Kidney (tissue), 14 donors: ENCODE measurements around the gene MUL1. TPM values are rescaled to one million over a fixed set of nuclear protein-coding genes. Genes with fewer than 3 reads are reported as not detected.
"Not testable (repeated sequence)": the region's sequence is repeated elsewhere in the genome, so short reads cannot be mapped to it uniquely, and the experiment has no call there.

ENCODE experiments used
- DNase-seq, 5 donors: peaks; one replicate each; pipeline ENCODE4 v3.0.0-alpha.2; 2013 to 2020
- FAIRE-seq: peaks from 2 replicates; lab custom pipeline; 2012; peaks lifted over from hg19 to GRCh38; lab: Jason Lieb, UNC
- H3K27ac ChIP-seq, 2 donors: one replicate each; pipeline ENCODE4 v1.7.0; 2013; ENCODE audit warnings: low read depth in 2 of 2, low read length in 2 of 2, inconsistent platforms in 1 of 2
- H3K27me3 ChIP-seq: one replicate; pipeline ENCODE4 v1.7.1; 2013; ENCODE audit warnings: low read length, inconsistent platforms; ENCODE audit not compliant: control insufficient read depth, insufficient read depth
- H3K36me3 ChIP-seq, 3 donors: one replicate each; pipeline versions ENCODE4 v1.7.0 to v1.7.1; 2013; ENCODE audit warnings: low read length in 3 of 3, control low read depth in 1 of 3, inconsistent platforms in 1 of 3; ENCODE audit not compliant: insufficient read depth in 3 of 3, control insufficient read depth in 2 of 3
- H3K4me1 ChIP-seq, 3 donors: one replicate each; pipeline versions ENCODE4 v1.7.0 to v1.7.1; 2013; ENCODE audit warnings: low read length in 3 of 3, inconsistent platforms in 1 of 3, low read depth in 1 of 3; ENCODE audit not compliant: control insufficient read depth in 2 of 3, insufficient read depth in 2 of 3
- H3K4me3 ChIP-seq, 3 donors: one replicate each; pipeline versions ENCODE4 v1.7.0 to v1.8.1; 2013; ENCODE audit warnings: low read length in 3 of 3, control low read depth in 1 of 3, inconsistent platforms in 1 of 3
- H3K9ac ChIP-seq, 3 donors: one replicate each; pipeline versions ENCODE4 v1.7.0 to v1.7.1; 2013; ENCODE audit warnings: low read length in 3 of 3, control low read depth in 1 of 3, inconsistent platforms in 1 of 3
- H3K9me3 ChIP-seq, 3 donors: one replicate each; pipeline versions ENCODE4 v1.7.0 to v1.7.1; 2013; ENCODE audit warnings: low read length in 3 of 3, control low read depth in 1 of 3, inconsistent platforms in 1 of 3; ENCODE audit not compliant: control insufficient read depth in 2 of 3, insufficient read depth in 1 of 3
- CTCF ChIP-seq: IDR thresholded peaks from 3 replicates; pipeline ENCODE4 v1.5.1; 2012; ENCODE audit warnings: mild to moderate bottlenecking, moderate library complexity, borderline replicate concordance; ENCODE audit not compliant: insufficient read depth; ENCODE audit errors: extremely low read depth
- intact Hi-C: fragments of 100-400 bp; cut with DNase I; formaldehyde crosslinking; loops from one replicate; pipeline ENCODE4 v1.11.1; 2022
- polyA plus RNA-seq: library from polyadenylated mRNA; stranded (reverse); fragments of 350-450 nt; fragmentation: Illumina TruSeq; extraction: RNeasy Lipid Tissue Mini Kit (QIAGEN cat#74804); gene quantifications from one replicate; pipeline ENCODE4 v1.2.3, GENCODE V29; 2014; ENCODE audit warnings: low read depth, low replicate concordance; ENCODE audit not compliant: insufficient read depth
- total RNA-seq: library from RNA; stranded (reverse); fragmentation: NEBNext Ultra II Directional; extraction: Animal tissue kit (Norgen Biotek cat#: 25700); gene quantifications from one replicate; pipeline ENCODE4 v1.2.1, GENCODE V29; 2021
- donor health status: control.
- donor health status: control.
- donor health status: control.
- donor health status: control.
- donor health status: control.
- donor health status: DM: yes; HTN: yes; CAD: no.
- donor health status: Normal renal cell carcinoma (clear cell type).

Gene MUL1
- total and polyA plus RNA-seq, 2 donors from 2014 or later, result 33.0 to 40.0 TPM

- intact Hi-C loops, result loop anchor here (10.0 kb wide), 1 partner anchor 123 kb away; no protein-coding TSS in a partner anchor
- H3K4me3 ChIP-seq, result no peak overlapping the region
- H3K9me3 ChIP-seq, result no peaks in the 10 kb centered on the region
- H3K9ac ChIP-seq, result no peak overlapping the region
- H3K4me1 ChIP-seq, result peaks cover 0 to 5% (median 0%) of the 10 kb centered on the region in 3 donors
- TF ChIP-seq CTCF, result no peak
- H3K36me3 ChIP-seq, result peaks cover 0 to 40% (median 26%) of the 10 kb centered on the region in 3 donors
- DNase-seq (no peak), FAIRE-seq (no peak)
- no peak overlapping the region for H3K27ac ChIP-seq
- H3K27me3 ChIP-seq, result no peaks in the 10 kb centered on the region
Observed at GRCh38 chr1:20498116-20498515, 9.8 kb downstream of the MUL1 start.

- TF ChIP-seq CTCF, result no peak
- intact Hi-C loops, result loop anchor here (10.0 kb wide), 1 partner anchor 123 kb away; no protein-coding TSS in a partner anchor
- H3K36me3 ChIP-seq, result peaks cover 0 to 40% (median 24%) of the 10 kb centered on the region in 3 donors
- FAIRE-seq (no peak), DNase-seq (no peak)
- no peak overlapping the region for H3K9ac ChIP-seq
- no peaks in the 10 kb centered on the region for H3K9me3 ChIP-seq
- H3K27me3 ChIP-seq, result no peaks in the 10 kb centered on the region
- H3K27ac ChIP-seq, result no peak overlapping the region
- H3K4me1 ChIP-seq, result peaks cover 0 to 5% (median 0%) of the 10 kb centered on the region in 3 donors
- H3K4me3 ChIP-seq, result no peak overlapping the region
Observed at GRCh38 chr1:20497506-20497905, 10.4 kb downstream of the MUL1 start.

- H3K4me3 ChIP-seq, H3K9ac ChIP-seq, H3K27me3 ChIP-seq, H3K4me1 ChIP-seq, H3K27ac ChIP-seq, H3K9me3 ChIP-seq, FAIRE-seq, DNase-seq: not testable (repeated sequence)
- peaks cover 0 to 35% (median 22%) of the 10 kb centered on the region in 3 donors for H3K36me3 ChIP-seq
- intact Hi-C loops, result loop anchor here (10.0 kb wide), 1 partner anchor 122 kb away; no protein-coding TSS in a partner anchor
Observed at GRCh38 chr1:20496725-20497383, 11.1 kb downstream of the MUL1 start.

- no peak for DNase-seq
- intact Hi-C loops, result loop anchor here (10.0 kb wide), 1 partner anchor 121 kb away; no protein-coding TSS in a partner anchor
- H3K27ac ChIP-seq, result no peak overlapping the region
- H3K27me3 ChIP-seq, result no peaks in the 10 kb centered on the region
- peaks cover 0 to 5% (median 0%) of the 10 kb centered on the region in 3 donors for H3K4me1 ChIP-seq
- TF ChIP-seq CTCF, result no peak
- no peaks in the 10 kb centered on the region for H3K9me3 ChIP-seq
- H3K9ac ChIP-seq, result no peak overlapping the region
- FAIRE-seq, result no peak
- no peak overlapping the region for H3K4me3 ChIP-seq
- peaks cover 0 to 29% (median 16%) of the 10 kb centered on the region in 3 donors for H3K36me3 ChIP-seq
Observed at GRCh38 chr1:20496241-20496661, 11.7 kb downstream of the MUL1 start.
